ENCODE results near the gene TMEM156. TPM values are rescaled to one million over a fixed set of nuclear protein-coding genes. Genes with fewer than 3 reads are reported as not detected.
"Not testable (repeated sequence)": the region's sequence is repeated elsewhere in the genome, so short reads cannot be mapped to it uniquely, and the experiment has no call there.

TMEM156 gene
- total RNA-seq, 2 donors from 2014 or later, result not detected

DNA sequence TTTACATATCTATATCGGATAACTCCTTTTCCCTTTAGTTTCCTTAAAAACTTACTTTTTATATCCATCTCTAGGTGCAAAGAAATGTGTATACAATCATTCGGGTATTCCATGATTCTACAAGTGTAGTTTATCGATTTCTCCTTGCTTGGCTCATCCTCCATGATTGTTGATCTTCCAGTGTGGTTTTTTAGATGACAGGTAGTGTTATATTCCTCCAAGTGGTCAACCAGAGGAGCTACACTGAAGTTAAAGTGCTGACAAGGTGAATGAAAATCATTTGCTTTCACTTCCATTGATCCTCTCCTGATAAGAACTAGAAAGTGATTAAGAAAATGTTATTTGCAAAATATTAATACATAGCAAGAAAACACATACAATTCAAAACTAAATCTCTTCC is 38.5 kb downstream of the TMEM156 start:
- TF ChIP-seq, protein P1, sequence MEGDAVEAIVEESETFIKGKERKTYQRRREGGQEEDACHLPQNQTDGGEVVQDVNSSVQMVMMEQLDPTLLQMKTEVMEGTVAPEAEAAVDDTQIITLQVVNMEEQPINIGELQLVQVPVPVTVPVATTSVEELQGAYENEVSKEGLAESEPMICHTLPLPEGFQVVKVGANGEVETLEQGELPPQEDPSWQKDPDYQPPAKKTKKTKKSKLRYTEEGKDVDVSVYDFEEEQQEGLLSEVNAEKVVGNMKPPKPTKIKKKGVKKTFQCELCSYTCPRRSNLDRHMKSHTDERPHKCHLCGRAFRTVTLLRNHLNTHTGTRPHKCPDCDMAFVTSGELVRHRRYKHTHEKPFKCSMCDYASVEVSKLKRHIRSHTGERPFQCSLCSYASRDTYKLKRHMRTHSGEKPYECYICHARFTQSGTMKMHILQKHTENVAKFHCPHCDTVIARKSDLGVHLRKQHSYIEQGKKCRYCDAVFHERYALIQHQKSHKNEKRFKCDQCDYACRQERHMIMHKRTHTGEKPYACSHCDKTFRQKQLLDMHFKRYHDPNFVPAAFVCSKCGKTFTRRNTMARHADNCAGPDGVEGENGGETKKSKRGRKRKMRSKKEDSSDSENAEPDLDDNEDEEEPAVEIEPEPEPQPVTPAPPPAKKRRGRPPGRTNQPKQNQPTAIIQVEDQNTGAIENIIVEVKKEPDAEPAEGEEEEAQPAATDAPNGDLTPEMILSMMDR (conservative IDR thresholded peaks at IDR 0.05), result peak; percentile 55
- WGBS, 2 experiments (ENCODE audit: insufficient coverage in 1 of 2, insufficient read length in 1 of 2), result 82 to 88% methylated on average over 3 of the region's 3 CpGs
- no peaks in the 10 kb centered on the region for H3K9me3 ChIP-seq (ENCODE audit: control insufficient read depth, low read length)
- no peaks in the 10 kb centered on the region for H3K27me3 ChIP-seq (ENCODE audit: control insufficient read depth, insufficient read depth, low read length, poor library complexity, severe bottlenecking)
- H3K9ac ChIP-seq (ENCODE audit: extremely low read depth, low read length, poor library complexity, severe bottlenecking), result no peak overlapping the region
- no peak overlapping the region for H3K4me3 ChIP-seq (ENCODE audit: low read length)
- Mint-ChIP-seq H3K4me3 (no peak overlapping the region), H3K27me3 (ENCODE audit: insufficient read depth) (no peaks in the 10 kb centered on the region), H3K36me3 (ENCODE audit: low read depth) (no peaks in the 10 kb centered on the region), H3K9me3 (no peaks in the 10 kb centered on the region), H3K4me1 (no peaks in the 10 kb centered on the region), H3K27ac (no peak overlapping the region)
- no peak for DNase-seq
- H3K27ac ChIP-seq (ENCODE audit: low read depth, low read length), result no peak overlapping the region
- H3K36me3 ChIP-seq (ENCODE audit: control insufficient read depth, insufficient read depth, low read length), result no peaks in the 10 kb centered on the region
- no peaks in the 10 kb centered on the region for H3K4me1 ChIP-seq (ENCODE audit: control insufficient read depth, insufficient read depth, low read length)

DNA sequence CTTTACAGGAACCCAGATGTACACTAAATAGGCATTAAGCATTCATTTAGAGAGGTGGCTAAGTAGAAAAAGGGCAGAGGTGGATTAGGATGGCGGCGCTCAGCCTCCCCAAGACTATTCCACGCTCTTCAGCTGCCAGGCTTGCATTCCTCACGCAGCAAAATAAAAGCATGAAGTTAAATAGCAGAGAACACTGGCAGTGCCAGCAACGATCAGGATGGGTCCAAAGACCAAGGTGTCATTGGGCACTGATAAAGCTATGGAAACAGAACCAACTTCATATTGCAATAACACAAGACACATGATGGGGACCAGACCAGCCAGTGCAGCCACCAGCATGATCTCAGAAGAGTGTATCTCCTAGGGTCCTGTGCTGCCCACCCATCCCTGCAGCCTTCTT is 42.0 kb downstream of the TMEM156 start:
- Histone ChIP-seq H3K9ac (ENCODE audit: extremely low read depth, low read length, poor library complexity, severe bottlenecking) (no peak overlapping the region), H3K4me3 (ENCODE audit: low read length) (no peak overlapping the region), H3K27ac (ENCODE audit: low read depth, low read length) (no peak overlapping the region), H3K9me3 (ENCODE audit: control insufficient read depth, low read length) (no peaks in the 10 kb centered on the region), H3K4me1 (ENCODE audit: control insufficient read depth, insufficient read depth, low read length) (no peaks in the 10 kb centered on the region), H3K27me3 (ENCODE audit: control insufficient read depth, insufficient read depth, low read length, poor library complexity, severe bottlenecking) (no peaks in the 10 kb centered on the region), H3K36me3 (ENCODE audit: control insufficient read depth, insufficient read depth, low read length) (no peaks in the 10 kb centered on the region)
- Mint-ChIP-seq H3K27me3 (ENCODE audit: insufficient read depth) (no peaks in the 10 kb centered on the region), H3K9me3 (no peaks in the 10 kb centered on the region), H3K4me3 (no peak overlapping the region), H3K4me1 (peaks cover 5% of the 10 kb centered on the region), H3K36me3 (ENCODE audit: low read depth) (no peaks in the 10 kb centered on the region), H3K27ac (no peak overlapping the region)
- 95 to 100% methylated on average over 5 of the region's 5 CpGs for WGBS, 2 experiments (ENCODE audit: insufficient coverage in 1 of 2, insufficient read length in 1 of 2)
- TF ChIP-seq, protein P1 (conservative IDR thresholded peaks at IDR 0.05), result no peak
- DNase-seq, result no peak

DNA sequence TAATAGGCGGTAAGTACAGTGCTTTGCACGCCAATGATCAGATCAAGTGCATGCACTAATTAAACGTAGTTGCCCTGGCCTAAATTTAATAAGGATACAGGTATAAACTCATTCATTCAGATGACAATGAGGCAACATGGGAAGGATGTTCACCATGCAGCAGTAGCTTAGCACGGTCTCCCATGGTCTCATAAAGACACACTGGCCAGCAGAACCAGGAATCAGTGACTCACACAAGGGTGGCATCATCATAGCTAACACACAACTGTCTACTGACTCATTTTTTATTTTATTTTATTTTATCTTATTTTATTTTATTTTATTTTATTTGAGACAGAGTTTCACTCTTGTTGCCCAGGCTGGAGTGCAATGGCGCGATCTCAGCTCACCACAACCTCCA is 42.7 kb downstream of the TMEM156 start:
- Histone ChIP-seq H3K36me3 (ENCODE audit: control insufficient read depth, insufficient read depth, low read length) (no peaks in the 10 kb centered on the region), H3K9ac (ENCODE audit: extremely low read depth, low read length, poor library complexity, severe bottlenecking) (no peak overlapping the region), H3K4me3 (ENCODE audit: low read length) (no peak overlapping the region), H3K27me3 (ENCODE audit: control insufficient read depth, insufficient read depth, low read length, poor library complexity, severe bottlenecking) (no peaks in the 10 kb centered on the region), H3K27ac (ENCODE audit: low read depth, low read length) (no peak overlapping the region), H3K4me1 (ENCODE audit: control insufficient read depth, insufficient read depth, low read length) (no peaks in the 10 kb centered on the region), H3K9me3 (ENCODE audit: control insufficient read depth, low read length) (no peaks in the 10 kb centered on the region)
- 97 to 100% methylated on average over 3 to 6 of the region's 6 CpGs for WGBS, 2 experiments (ENCODE audit: insufficient coverage in 1 of 2, insufficient read length in 1 of 2)
- Mint-ChIP-seq H3K9me3 (no peaks in the 10 kb centered on the region), H3K4me3 (no peak overlapping the region), H3K4me1 (peaks cover 5% of the 10 kb centered on the region), H3K27me3 (ENCODE audit: insufficient read depth) (no peaks in the 10 kb centered on the region), H3K36me3 (ENCODE audit: low read depth) (no peaks in the 10 kb centered on the region), H3K27ac (no peak overlapping the region)
- no peak for DNase-seq
- TF ChIP-seq, protein P1 (conservative IDR thresholded peaks at IDR 0.05), result no peak

DNA sequence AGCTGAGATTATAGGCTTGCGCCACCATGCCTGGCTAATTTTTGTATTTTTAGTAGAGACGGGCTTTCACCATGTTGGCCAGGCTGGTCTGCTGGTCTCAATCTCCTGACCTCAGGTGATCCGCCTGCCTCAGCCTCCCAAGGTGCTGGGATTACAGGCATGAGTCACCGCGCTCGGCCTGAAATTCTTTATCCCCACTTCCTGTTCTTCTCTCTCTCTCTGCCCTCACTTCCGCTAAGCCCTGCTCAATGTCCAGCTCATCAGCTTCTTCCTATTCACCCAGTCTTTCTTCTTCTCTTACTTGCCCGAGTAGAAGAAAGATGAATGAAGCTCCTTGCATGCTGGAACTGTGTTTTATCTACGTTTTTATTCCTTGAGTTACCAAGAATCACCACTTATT is 43.9 kb downstream of the TMEM156 start:
- H3K27me3 Mint-ChIP-seq (ENCODE audit: insufficient read depth); H3K27ac Mint-ChIP-seq; H3K36me3 ChIP-seq (ENCODE audit: control insufficient read depth, insufficient read depth, low read length); H3K9me3 Mint-ChIP-seq; H3K4me3 Mint-ChIP-seq; H3K36me3 Mint-ChIP-seq (ENCODE audit: low read depth); H3K4me3 ChIP-seq (ENCODE audit: low read length); H3K4me1 ChIP-seq (ENCODE audit: control insufficient read depth, insufficient read depth, low read length); H3K4me1 Mint-ChIP-seq; H3K9me3 ChIP-seq (ENCODE audit: control insufficient read depth, low read length); H3K27me3 ChIP-seq (ENCODE audit: control insufficient read depth, insufficient read depth, low read length, poor library complexity, severe bottlenecking); H3K27ac ChIP-seq (ENCODE audit: low read depth, low read length); H3K9ac ChIP-seq (ENCODE audit: extremely low read depth, low read length, poor library complexity, severe bottlenecking): not testable (repeated sequence)
- DNase-seq, result peak; percentile 52
- 85 to 86% methylated on average over 6 to 9 of the region's 9 CpGs for WGBS, 2 experiments (ENCODE audit: insufficient coverage in 1 of 2, insufficient read length in 1 of 2)

All from endodermal cell (in vitro differentiated cells).